ENCODE results near the gene BEST4. TPM values are rescaled to one million over a fixed set of nuclear protein-coding genes. Genes with fewer than 3 reads are reported as not detected.

The BEST4 gene
- total and polyA plus RNA-seq, 2 of the 13 experiments (the other 11 are each of a cell fraction or from before 2014, with no cell fraction given): 0.77 to 1.4 TPM

DNA sequence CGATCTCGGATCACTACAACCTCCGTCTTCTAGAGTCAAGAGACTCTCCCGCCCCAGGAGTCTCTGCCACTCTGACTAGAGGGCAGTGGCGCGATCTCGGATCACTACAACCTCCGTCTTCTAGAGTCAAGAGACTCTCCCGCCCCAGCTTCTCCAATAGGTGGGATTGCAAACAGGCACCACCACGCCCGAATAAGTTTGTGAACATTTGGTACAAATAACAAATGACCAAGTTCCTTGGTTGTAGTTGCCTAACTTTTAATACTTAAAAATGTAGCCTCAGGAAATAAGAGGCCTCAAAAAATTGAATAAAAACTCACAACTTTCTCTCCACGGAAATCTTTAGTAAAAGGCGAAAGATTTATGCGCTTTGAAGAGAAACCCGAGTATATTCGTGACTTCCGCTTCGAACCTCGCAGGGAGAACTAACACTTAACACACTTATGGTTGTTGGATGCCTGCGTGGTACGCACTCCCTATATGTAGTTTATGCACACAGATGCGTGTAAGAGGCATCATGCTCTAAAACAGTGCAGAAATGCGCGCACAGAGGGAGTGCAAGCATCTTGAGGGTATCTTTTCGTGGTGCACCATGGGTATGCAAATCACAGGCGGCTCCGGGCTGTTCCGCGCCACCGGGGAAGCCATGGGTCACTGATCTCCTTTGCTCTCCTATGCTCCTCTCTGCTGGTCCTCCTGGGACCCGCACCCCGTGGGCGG lies 31.8 kb upstream of the BEST4 start:
- peak overlapping the region; percentile 87 for H3K4me2 ChIP-seq (ENCODE audit: low read depth, low read length)
- no peaks in the 10 kb centered on the region for H3K9me3 ChIP-seq (ENCODE audit: low read length)
- H2AFZ ChIP-seq (ENCODE audit: low read length): peak overlapping the region; percentile 73
- H3K36me3 ChIP-seq (replicated peaks in 1 of 2; ENCODE audit: control insufficient read depth in 1 of 2, insufficient read depth in 2 of 2, low read length in 2 of 2): no peaks in the 10 kb centered on the region; a peak in 1 of 5 replicates
- ChIA-PET CTCF (ENCODE audit: low intra/inter-chr PET ratio, low total read pairs) (no interaction called here), POLR2A (interaction anchor here (0.8 to 11.3 kb wide), 31 partner anchors 7 to 680 kb away, joined by 3 to 570 read pairs (median 7); partner anchors contain the start of genes ARMH1, BEST4, BTBD19 and CCDC163)
- H3K4me1 ChIP-seq (ENCODE audit: insufficient read depth, low read length): peaks cover 30% of the 10 kb centered on the region
- peak; percentile 92 for FAIRE-seq
- 3% methylated on average over 19 of the region's 33 CpGs for WGBS (ENCODE audit: low lambda C conversion rate)
- intact Hi-C loops (cut with micrococcal nuclease; ENCODE audit: unreplicated experiment): loop anchor here (5.0 to 10.0 kb wide), 2 partner anchors 37 to 485 kb away; no protein-coding TSS in a partner anchor
- no peaks in the 10 kb centered on the region for H3K79me2 ChIP-seq (ENCODE audit: insufficient read depth, low read length)
- H3K4me3 ChIP-seq (replicated peaks in 1 of 3; ENCODE audit: insufficient read depth in 1 of 3, low read depth in 2 of 3, low read length in 3 of 3): peak overlapping the region; percentile 57 to 80 (median 64)
- peak overlapping the region; percentile 100 for H3K27ac ChIP-seq (ENCODE audit: extremely low read length, insufficient read depth, low read length)
- H3K9ac ChIP-seq (ENCODE audit: insufficient read depth, low read depth, low read length): peak overlapping the region; percentile 99
- ATAC-seq: peak; percentile 89
- no peaks in the 10 kb centered on the region for H3K27me3 ChIP-seq (ENCODE audit: control insufficient read depth in 1 of 2, insufficient read depth in 2 of 2, low read length in 2 of 2)
- no peaks in the 10 kb centered on the region for H4K20me1 ChIP-seq (ENCODE audit: insufficient read depth, low read length)
- BruUV-seq (replicated peaks): TSS peak; percentile 94
- peak; percentile 90 for DNase-seq (ENCODE audit: low spot score)
- in situ Hi-C loops (cut with HindIII; ENCODE audit: extremely low pct_ligation_motif_present, low pct_unique_long_range_greater_than_20kb): no loop called here
- TF ChIP-seq ZNF317 (CRISPR knock-in tag; IDR thresholded peaks at IDR 0.05) (0 out of 2 replicates have a peak, but pooled peaks have one; percentile 33), RBAK (CRISPR knock-in tag; IDR thresholded peaks at IDR 0.05) (no peak), RERE (CRISPR knock-in tag; IDR thresholded peaks at IDR 0.05; ENCODE audit: low read depth) (no peak; the same call in 1 of the 2 replicates), ASH2L (IDR thresholded peaks at IDR 0.05; ENCODE audit: insufficient read length, low read depth, low read length) (peak; percentile 42), ARHGAP35 (CRISPR knock-in tag; IDR thresholded peaks at IDR 0.05; ENCODE audit: borderline replicate concordance) (no peak), KAT8 (CRISPR knock-in tag; IDR thresholded peaks at IDR 0.05) (peak; percentile 69), ISX (CRISPR knock-in tag; conservative IDR thresholded peaks at IDR 0.05) (no peak), PREB (CRISPR knock-in tag; IDR thresholded peaks at IDR 0.05) (no peak), MAZ (IDR thresholded peaks at IDR 0.05; ENCODE audit: borderline replicate concordance, low read depth, low read length) (peak; percentile 70; the same call in 1 of the 2 replicates), MAZ (CRISPR knock-in tag; IDR thresholded peaks at IDR 0.05; ENCODE audit: low read depth) (no peak), GZF1 (CRISPR knock-in tag; IDR thresholded peaks at IDR 0.05) (no peak), ZNF720 (CRISPR knock-in tag; IDR thresholded peaks at IDR 0.05) (no peak), RFX3 (CRISPR knock-in tag; IDR thresholded peaks at IDR 0.05) (no peak), ZNF552 (CRISPR knock-in tag; IDR thresholded peaks at IDR 0.05; ENCODE audit: borderline replicate concordance) (peak; percentile 70; the same call in 1 of the 2 replicates), HMG20A (CRISPR knock-in tag; IDR thresholded peaks at IDR 0.05; ENCODE audit: borderline replicate concordance) (no peak), RBM22 (optimal IDR thresholded peaks at IDR 0.05; ENCODE audit: low read length) (peak; percentile 94)
- TF ChIP-seq, protein P1, sequence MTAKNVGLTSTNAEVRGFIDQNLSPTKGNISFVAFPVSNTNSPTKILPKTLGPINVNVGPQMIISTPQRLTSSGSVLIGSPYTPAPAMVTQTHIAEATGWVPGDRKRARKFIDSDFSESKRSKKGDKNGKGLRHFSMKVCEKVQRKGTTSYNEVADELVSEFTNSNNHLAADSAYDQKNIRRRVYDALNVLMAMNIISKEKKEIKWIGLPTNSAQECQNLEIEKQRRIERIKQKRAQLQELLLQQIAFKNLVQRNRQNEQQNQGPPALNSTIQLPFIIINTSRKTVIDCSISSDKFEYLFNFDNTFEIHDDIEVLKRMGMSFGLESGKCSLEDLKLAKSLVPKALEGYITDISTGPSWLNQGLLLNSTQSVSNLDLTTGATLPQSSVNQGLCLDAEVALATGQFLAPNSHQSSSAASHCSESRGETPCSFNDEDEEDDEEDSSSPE (CRISPR knock-in tag; IDR thresholded peaks at IDR 0.05): peak; percentile 49; the same call in 1 of the 2 replicates

Data from HepG2 (cell line).